ENCODE results near the gene SAMD11. TPM values are rescaled to one million over a fixed set of nuclear protein-coding genes. Genes with fewer than 3 reads are reported as not detected.
"Not testable (repeated sequence)": the region's sequence is repeated elsewhere in the genome, so short reads cannot be mapped to it uniquely, and the experiment has no call there.

Gene SAMD11
- total and polyA plus RNA-seq, 9 donors: 0.85 to 10.6 (median 2.3) TPM

DNA sequence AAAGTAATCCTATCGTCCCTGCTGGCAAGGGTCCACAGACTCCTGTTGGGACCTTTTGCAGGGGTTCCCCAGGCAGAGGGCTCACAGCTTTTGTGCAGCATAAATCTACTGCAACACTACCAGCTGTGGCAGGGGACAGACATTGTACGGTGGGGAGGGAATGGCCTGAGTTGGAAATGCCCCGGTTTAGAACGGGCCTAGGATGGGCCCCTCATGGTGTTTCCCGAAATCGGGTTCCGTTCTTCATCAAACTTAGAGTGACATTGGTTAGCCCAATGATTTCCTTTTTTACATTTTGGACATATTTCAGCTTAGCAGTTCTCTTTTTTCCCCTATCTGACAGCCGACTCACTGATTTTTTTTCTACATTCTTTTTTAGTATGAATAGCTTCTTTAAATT lies 26.5 kb upstream of the SAMD11 start:
- TF ChIP-seq, protein P1, sequence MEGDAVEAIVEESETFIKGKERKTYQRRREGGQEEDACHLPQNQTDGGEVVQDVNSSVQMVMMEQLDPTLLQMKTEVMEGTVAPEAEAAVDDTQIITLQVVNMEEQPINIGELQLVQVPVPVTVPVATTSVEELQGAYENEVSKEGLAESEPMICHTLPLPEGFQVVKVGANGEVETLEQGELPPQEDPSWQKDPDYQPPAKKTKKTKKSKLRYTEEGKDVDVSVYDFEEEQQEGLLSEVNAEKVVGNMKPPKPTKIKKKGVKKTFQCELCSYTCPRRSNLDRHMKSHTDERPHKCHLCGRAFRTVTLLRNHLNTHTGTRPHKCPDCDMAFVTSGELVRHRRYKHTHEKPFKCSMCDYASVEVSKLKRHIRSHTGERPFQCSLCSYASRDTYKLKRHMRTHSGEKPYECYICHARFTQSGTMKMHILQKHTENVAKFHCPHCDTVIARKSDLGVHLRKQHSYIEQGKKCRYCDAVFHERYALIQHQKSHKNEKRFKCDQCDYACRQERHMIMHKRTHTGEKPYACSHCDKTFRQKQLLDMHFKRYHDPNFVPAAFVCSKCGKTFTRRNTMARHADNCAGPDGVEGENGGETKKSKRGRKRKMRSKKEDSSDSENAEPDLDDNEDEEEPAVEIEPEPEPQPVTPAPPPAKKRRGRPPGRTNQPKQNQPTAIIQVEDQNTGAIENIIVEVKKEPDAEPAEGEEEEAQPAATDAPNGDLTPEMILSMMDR (IDR thresholded peaks at IDR 0.05): no peak
- Histone ChIP-seq H3K4me3 (no peak overlapping the region), H3K27ac (no peak overlapping the region), H3K4me1 (ENCODE audit: insufficient read depth) (no peaks in the 10 kb centered on the region), H3K27me3 (no peaks in the 10 kb centered on the region), H3K9me3 (no peaks in the 10 kb centered on the region), H3K36me3 (no peaks in the 10 kb centered on the region)
- DNase-seq: no peak
- intact Hi-C loops (cut with DNase I): no loop called here
- 50 to 58% (median 51%) methylated on average over 8 of the region's 8 CpGs for WGBS, 3 donors

DNA sequence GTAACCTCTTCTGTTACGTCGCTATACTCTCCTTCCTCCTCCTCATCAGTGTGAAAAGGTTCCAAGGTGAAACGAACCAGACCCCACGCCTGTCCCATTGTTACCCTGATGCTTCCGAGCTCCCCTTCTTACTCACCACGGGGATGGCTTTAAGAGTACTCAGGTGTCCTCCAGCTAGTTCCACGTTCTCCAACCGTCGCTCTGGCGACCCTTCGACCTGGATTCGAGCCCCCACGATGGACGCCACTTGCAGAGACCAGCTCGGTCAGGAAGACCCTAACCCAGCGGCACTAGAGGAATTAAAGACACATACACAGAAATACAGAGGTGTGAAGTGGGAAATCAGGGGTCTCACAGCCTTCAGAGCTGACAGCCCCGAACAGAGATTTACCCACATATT lies 25.8 kb upstream of the SAMD11 start:
- H3K27me3 ChIP-seq; H3K27ac ChIP-seq; H3K9me3 ChIP-seq; H3K4me3 ChIP-seq; H3K4me1 ChIP-seq (ENCODE audit: insufficient read depth); H3K36me3 ChIP-seq; intact Hi-C loops (cut with DNase I); DNase-seq: not testable (repeated sequence)
- 56 to 64% (median 59%) methylated on average over 17 of the region's 17 CpGs for WGBS, 3 donors

GRCh38 chr1:899636-900317 lies 23.9 kb upstream of the SAMD11 start:
- TF ChIP-seq EP300 (IDR thresholded peaks at IDR 0.05): no peak
- Histone ChIP-seq H3K4me3 (no peak overlapping the region), H3K9me3 (no peaks in the 10 kb centered on the region), H3K36me3 (no peaks in the 10 kb centered on the region), H3K27me3 (no peaks in the 10 kb centered on the region), H3K4me1 (ENCODE audit: insufficient read depth) (no peaks in the 10 kb centered on the region), H3K27ac (no peak overlapping the region)
- WGBS, 3 donors: 71 to 84% (median 74%) methylated on average over 8 of the region's 8 CpGs
- DNase-seq: no peak
- intact Hi-C loops (cut with DNase I): loop anchor here in 1 of 4 donors (10.0 kb wide), 1 partner anchor 1655 kb away; the partner anchor contains the start of gene TNFRSF14

GRCh38 chr1:901108-901859 lies 22.4 kb upstream of the SAMD11 start:
- H3K27ac ChIP-seq: no peak overlapping the region
- H3K27me3 ChIP-seq: no peaks in the 10 kb centered on the region
- no peak overlapping the region for H3K4me3 ChIP-seq
- peak in 1 of 5 donors; percentile 18 for DNase-seq
- intact Hi-C loops (cut with DNase I): loop anchor here in 1 of 4 donors (10.0 kb wide), 1 partner anchor 1654 kb away; the partner anchor contains the start of gene TNFRSF14
- TF ChIP-seq POLR2A (IDR thresholded peaks at IDR 0.05) (no peak), EP300 (IDR thresholded peaks at IDR 0.05) (no peak)
- TF ChIP-seq, protein P1 (IDR thresholded peaks at IDR 0.05): no peak
- H3K4me1 ChIP-seq (ENCODE audit: insufficient read depth): no peaks in the 10 kb centered on the region
- H3K9me3 ChIP-seq: no peaks in the 10 kb centered on the region
- 65 to 78% (median 68%) methylated on average over 18 of the region's 18 CpGs for WGBS, 3 donors
- no peaks in the 10 kb centered on the region for H3K36me3 ChIP-seq

GRCh38 chr1:902802-903201 lies 20.9 kb upstream of the SAMD11 start:
- Histone ChIP-seq H3K27me3 (no peaks in the 10 kb centered on the region), H3K27ac (no peak overlapping the region), H3K4me3 (no peak overlapping the region), H3K9me3 (no peaks in the 10 kb centered on the region), H3K4me1 (ENCODE audit: insufficient read depth) (no peaks in the 10 kb centered on the region), H3K36me3 (no peaks in the 10 kb centered on the region)
- intact Hi-C loops (cut with DNase I): loop anchor here in 1 of 4 donors (10.0 kb wide), 1 partner anchor 1652 kb away; the partner anchor contains the start of gene TNFRSF14
- WGBS, 3 donors: 90 to 92% (median 92%) methylated on average over 21 of the region's 21 CpGs
- TF ChIP-seq, protein P1 (IDR thresholded peaks at IDR 0.05): no peak
- TF ChIP-seq POLR2A (IDR thresholded peaks at IDR 0.05): no peak
- no peak for TF ChIP-seq EP300 (IDR thresholded peaks at IDR 0.05)
- DNase-seq: peak in 2 of 5 donors; percentile 17 to 36
